Duodenal mucosa (tissue), 2 donors: ENCODE results near the gene CNTN5.

Source experiments
- H3K27ac ChIP-seq: one replicate; pipeline ENCODE4 v1.7.0; 2013; ENCODE audit warnings: low read depth, low read length
- H3K27me3 ChIP-seq, 2 donors: one replicate each; pipeline ENCODE4 v1.7.0; 2013; ENCODE audit warnings: low read length in 2 of 2, control low read depth in 1 of 2; ENCODE audit not compliant: insufficient read depth in 2 of 2, control insufficient read depth in 1 of 2
- H3K36me3 ChIP-seq, 2 donors: one replicate each; pipeline ENCODE4 v1.7.0; 2013; ENCODE audit warnings: low read length in 2 of 2, control low read depth in 1 of 2; ENCODE audit not compliant: insufficient read depth in 2 of 2, control insufficient read depth in 1 of 2
- H3K4me1 ChIP-seq, 2 donors: one replicate each; pipeline ENCODE4 v1.7.0; 2013; ENCODE audit warnings: low read length in 2 of 2, control low read depth in 1 of 2; ENCODE audit not compliant: insufficient read depth in 2 of 2, control insufficient read depth in 1 of 2
- H3K4me3 ChIP-seq, 2 donors: one replicate each; pipeline ENCODE4 v1.7.0; 2013; ENCODE audit warnings: low read length in 2 of 2, low read depth in 1 of 2
- H3K9ac ChIP-seq, 2 donors: one replicate each; pipeline ENCODE4 v1.7.0; 2013; ENCODE audit warnings: low read length in 2 of 2, low read depth in 1 of 2
- H3K9me3 ChIP-seq, 2 donors: one replicate each; pipeline ENCODE4 v1.7.0; 2013; ENCODE audit warnings: low read length in 2 of 2, control low read depth in 1 of 2; ENCODE audit not compliant: control insufficient read depth in 1 of 2

The CNTN5 gene

GRCh38 chr11:99960536-99960935, 939.8 kb downstream of the CNTN5 start:
- H3K36me3 ChIP-seq, result no peaks in the 10 kb centered on the region
- H3K27ac ChIP-seq, result no peak overlapping the region
- H3K27me3 ChIP-seq, result no peaks in the 10 kb centered on the region
- H3K9me3 ChIP-seq, result no peaks in the 10 kb centered on the region
- H3K4me3 ChIP-seq, result no peak overlapping the region
- H3K9ac ChIP-seq, result no peak overlapping the region
- no peaks in the 10 kb centered on the region for H3K4me1 ChIP-seq

GRCh38 chr11:99968336-99968735, 947.6 kb downstream of the CNTN5 start:
- Histone ChIP-seq H3K4me1 (no peaks in the 10 kb centered on the region), H3K27ac (no peak overlapping the region), H3K36me3 (no peaks in the 10 kb centered on the region), H3K27me3 (no peaks in the 10 kb centered on the region), H3K9ac (no peak overlapping the region), H3K4me3 (no peak overlapping the region), H3K9me3 (no peaks in the 10 kb centered on the region)

GRCh38 chr11:99973993-99974392, 953.2 kb downstream of the CNTN5 start:
- H3K36me3 ChIP-seq, result no peaks in the 10 kb centered on the region
- no peak overlapping the region for H3K9ac ChIP-seq
- peaks cover 0 to 5% of the 10 kb centered on the region in 2 donors for H3K9me3 ChIP-seq
- H3K27me3 ChIP-seq, result no peaks in the 10 kb centered on the region
- no peak overlapping the region for H3K4me3 ChIP-seq
- no peaks in the 10 kb centered on the region for H3K4me1 ChIP-seq
- no peak overlapping the region for H3K27ac ChIP-seq

- no peaks in the 10 kb centered on the region for H3K36me3 ChIP-seq
- no peak overlapping the region for H3K9ac ChIP-seq
- H3K4me1 ChIP-seq, result no peaks in the 10 kb centered on the region
- H3K27me3 ChIP-seq, result no peaks in the 10 kb centered on the region
- H3K27ac ChIP-seq, result no peak overlapping the region
- H3K9me3 ChIP-seq, result peaks cover 0 to 5% of the 10 kb centered on the region in 2 donors
- H3K4me3 ChIP-seq, result no peak overlapping the region
Measured at GRCh38 chr11:99979042-99979441, 958.3 kb downstream of the CNTN5 start.

GRCh38 chr11:99987821-99988470, 967.2 kb downstream of the CNTN5 start:
- Histone ChIP-seq H3K36me3 (no peaks in the 10 kb centered on the region), H3K9me3 (peaks cover 0 to 2% of the 10 kb centered on the region in 2 donors), H3K27ac (no peak overlapping the region), H3K9ac (no peak overlapping the region), H3K27me3 (no peaks in the 10 kb centered on the region), H3K4me1 (no peaks in the 10 kb centered on the region), H3K4me3 (no peak overlapping the region)

GRCh38 chr11:99988471-99988837, 967.7 kb downstream of the CNTN5 start:
- no peak overlapping the region for H3K9ac ChIP-seq
- H3K4me1 ChIP-seq, result no peaks in the 10 kb centered on the region
- H3K27me3 ChIP-seq, result no peaks in the 10 kb centered on the region
- H3K36me3 ChIP-seq, result no peaks in the 10 kb centered on the region
- H3K27ac ChIP-seq, result no peak overlapping the region
- H3K4me3 ChIP-seq, result no peak overlapping the region
- H3K9me3 ChIP-seq, result peaks cover 0 to 2% of the 10 kb centered on the region in 2 donors

GRCh38 chr11:100003985-100004384, 983.2 kb downstream of the CNTN5 start:
- Histone ChIP-seq H3K9ac (no peak overlapping the region), H3K9me3 (peaks cover 5 to 7% of the 10 kb centered on the region in 2 donors), H3K4me3 (no peak overlapping the region), H3K36me3 (no peaks in the 10 kb centered on the region), H3K27me3 (no peaks in the 10 kb centered on the region), H3K27ac (no peak overlapping the region), H3K4me1 (peaks cover 0 to 9% of the 10 kb centered on the region in 2 donors)

GRCh38 chr11:100004541-100004940, 983.8 kb downstream of the CNTN5 start:
- H3K4me3 ChIP-seq, result no peak overlapping the region
- no peaks in the 10 kb centered on the region for H3K27me3 ChIP-seq
- H3K9me3 ChIP-seq, result peaks cover 5 to 7% of the 10 kb centered on the region in 2 donors
- no peaks in the 10 kb centered on the region for H3K36me3 ChIP-seq
- peaks cover 0 to 14% of the 10 kb centered on the region in 2 donors for H3K4me1 ChIP-seq
- H3K9ac ChIP-seq, result no peak overlapping the region
- no peak overlapping the region for H3K27ac ChIP-seq

GRCh38 chr11:100008417-100008816, 987.7 kb downstream of the CNTN5 start:
- Histone ChIP-seq H3K4me3 (no peak overlapping the region), H3K27me3 (no peaks in the 10 kb centered on the region), H3K9ac (no peak overlapping the region), H3K9me3 (no peaks in the 10 kb centered on the region), H3K27ac (no peak overlapping the region), H3K36me3 (no peaks in the 10 kb centered on the region), H3K4me1 (peaks cover 0 to 36% of the 10 kb centered on the region in 2 donors)

- Histone ChIP-seq H3K27ac (no peak overlapping the region), H3K27me3 (no peaks in the 10 kb centered on the region), H3K36me3 (no peaks in the 10 kb centered on the region), H3K4me1 (peaks cover 0 to 41% of the 10 kb centered on the region in 2 donors), H3K9me3 (no peaks in the 10 kb centered on the region), H3K9ac (no peak overlapping the region), H3K4me3 (no peak overlapping the region)
Measured at GRCh38 chr11:100009728-100010127, 989.0 kb downstream of the CNTN5 start.
